Ectodermal cell (in vitro differentiated cells): ENCODE data around the gene PRKCZ.

Source experiments
- H3K27ac ChIP-seq: 2 replicates; pipeline ENCODE4 v1.7.0; 2013; ENCODE audit warnings: mild to moderate bottlenecking, low read depth, low read length; ENCODE audit not compliant: insufficient read depth, poor library complexity, severe bottlenecking
- H3K27me3 ChIP-seq: 2 replicates; pipeline ENCODE4 v1.7.0; 2013; ENCODE audit warnings: mild to moderate bottlenecking, low read length; ENCODE audit not compliant: insufficient read depth, control insufficient read depth, poor library complexity, severe bottlenecking
- H3K36me3 ChIP-seq: one replicate; pipeline ENCODE4 v1.7.0; 2013; ENCODE audit warnings: low read length; ENCODE audit not compliant: control insufficient read depth, insufficient read depth
- H3K4me1 ChIP-seq: one replicate; pipeline ENCODE4 v1.7.0; 2013; ENCODE audit warnings: low read length; ENCODE audit not compliant: control insufficient read depth, insufficient read depth
- H3K4me3 ChIP-seq: 2 replicates; pipeline ENCODE4 v1.7.0; 2013; ENCODE audit warnings: low read depth, low read length, control low read depth; ENCODE audit not compliant: insufficient read depth
- H3K9me3 ChIP-seq: 2 replicates; pipeline ENCODE4 v1.7.0; 2013; ENCODE audit warnings: mild to moderate bottlenecking, low read length, moderate library complexity; ENCODE audit not compliant: control insufficient read depth
- WGBS, 2 experiments: methylation state at CpG; one replicate each; pipeline ENCODE4 v1.1.7; 2013; ENCODE audit warnings: missing lambda C conversion rate in 2 of 2; 5-methylcytosine and 5-hydroxymethylcytosine counted together

PRKCZ gene

GRCh38 chr1:2053784-2054376 is 3.7 kb downstream of the PRKCZ start:
- Histone ChIP-seq H3K27me3 (peaks cover 33% of the 10 kb centered on the region), H3K27ac (no peak overlapping the region), H3K9me3 (no peaks in the 10 kb centered on the region), H3K36me3 (peaks cover 9% of the 10 kb centered on the region), H3K4me3 (no peak overlapping the region), H3K4me1 (no peaks in the 10 kb centered on the region)
- WGBS, 2 experiments = 95% methylated on average over 12 of the region's 12 CpGs

- peaks cover 26% of the 10 kb centered on the region for H3K27me3 ChIP-seq
- no peaks in the 10 kb centered on the region for H3K9me3 ChIP-seq
- no peak overlapping the region for H3K27ac ChIP-seq
- H3K36me3 ChIP-seq = peaks cover 9% of the 10 kb centered on the region
- 90 to 91% methylated on average over 22 of the region's 22 CpGs for WGBS, 2 experiments
- H3K4me1 ChIP-seq = no peaks in the 10 kb centered on the region
- H3K4me3 ChIP-seq = no peak overlapping the region
Observed at GRCh38 chr1:2054560-2054959, 4.3 kb downstream of the PRKCZ start.

GRCh38 chr1:2055911-2056575 is 5.8 kb downstream of the PRKCZ start:
- 95 to 96% methylated on average over 29 of the region's 29 CpGs for WGBS, 2 experiments
- H3K36me3 ChIP-seq = peaks cover 9% of the 10 kb centered on the region

DNA sequence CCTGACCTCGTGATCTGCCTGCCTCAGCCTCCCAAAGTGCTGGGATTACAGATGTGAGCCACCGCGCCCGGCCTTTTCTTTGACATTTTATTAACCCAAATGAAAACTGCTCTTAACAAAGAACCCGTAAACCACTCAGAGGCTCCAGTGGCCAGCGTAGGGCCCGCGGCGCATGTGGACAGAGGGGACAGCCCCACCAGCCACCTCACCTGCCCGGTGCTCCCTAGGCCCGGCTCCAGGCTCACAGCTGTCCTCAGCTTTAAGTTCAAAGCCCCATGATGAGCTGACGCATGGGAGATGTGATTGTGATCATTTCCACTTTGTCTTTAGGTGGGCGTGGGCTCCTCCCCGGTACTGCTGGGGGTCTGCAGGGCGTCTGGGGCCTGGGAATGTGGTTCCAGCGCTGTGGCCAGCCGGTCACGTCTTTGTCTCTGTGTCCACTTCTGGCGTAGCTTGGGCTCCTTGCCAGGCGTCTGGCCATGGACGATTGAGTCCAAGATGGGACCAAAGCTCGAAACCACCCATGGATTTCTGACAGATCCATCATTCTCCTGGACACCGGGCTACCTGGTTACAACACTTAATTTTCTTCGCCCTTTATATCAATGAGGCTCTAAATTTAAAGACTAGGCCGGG is 6.9 kb downstream of the PRKCZ start:
- peaks cover 9% of the 10 kb centered on the region for H3K36me3 ChIP-seq
- WGBS, 2 experiments = 94 to 96% methylated on average over 25 of the region's 25 CpGs
- H3K4me3 ChIP-seq = no peak overlapping the region
- H3K27ac ChIP-seq = no peak overlapping the region
- no peaks in the 10 kb centered on the region for H3K4me1 ChIP-seq
- H3K9me3 ChIP-seq = no peaks in the 10 kb centered on the region
- H3K27me3 ChIP-seq = peaks cover 1% of the 10 kb centered on the region

More at GRCh38 chr1:2055911-2056575, 5.8 kb downstream of the PRKCZ start:
- no peaks in the 10 kb centered on the region for H3K4me1 ChIP-seq
- no peaks in the 10 kb centered on the region for H3K9me3 ChIP-seq
- H3K27me3 ChIP-seq = peaks cover 12% of the 10 kb centered on the region
- H3K4me3 ChIP-seq = no peak overlapping the region
- no peak overlapping the region for H3K27ac ChIP-seq

DNA sequence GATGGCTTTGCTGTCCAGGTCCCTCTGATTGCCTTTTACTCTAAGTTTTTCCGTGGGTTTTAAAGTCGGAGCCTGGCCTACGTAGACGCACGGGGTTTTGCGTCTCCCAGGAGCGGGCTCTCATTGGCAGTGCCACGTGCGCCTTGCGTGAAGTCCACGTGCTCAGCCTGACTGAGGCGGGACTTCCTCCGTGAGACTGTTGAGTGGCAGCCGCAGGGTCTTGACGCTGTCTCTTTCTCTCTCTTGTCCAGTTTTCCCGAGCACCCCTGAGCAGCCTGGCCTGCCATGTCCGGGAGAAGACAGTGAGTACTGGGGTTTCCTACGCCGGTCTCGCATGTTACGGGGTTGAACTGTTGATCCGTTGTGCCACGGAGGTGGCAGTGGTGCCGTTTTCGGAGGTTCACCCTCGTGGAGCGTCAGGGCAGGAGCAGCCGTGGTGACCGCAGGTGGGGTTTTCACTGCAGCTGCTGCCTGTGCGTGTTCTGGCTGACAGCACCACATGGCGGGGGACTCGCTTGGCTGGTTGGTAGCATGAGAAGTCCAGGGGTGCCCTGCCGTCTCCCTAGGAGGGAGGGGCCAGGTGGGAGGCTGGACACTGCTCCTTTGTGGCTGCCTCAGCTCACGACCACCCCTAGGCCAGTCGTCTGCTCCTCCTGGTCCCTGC is 9.2 kb downstream of the PRKCZ start:
- no peaks in the 10 kb centered on the region for H3K9me3 ChIP-seq

DNA sequence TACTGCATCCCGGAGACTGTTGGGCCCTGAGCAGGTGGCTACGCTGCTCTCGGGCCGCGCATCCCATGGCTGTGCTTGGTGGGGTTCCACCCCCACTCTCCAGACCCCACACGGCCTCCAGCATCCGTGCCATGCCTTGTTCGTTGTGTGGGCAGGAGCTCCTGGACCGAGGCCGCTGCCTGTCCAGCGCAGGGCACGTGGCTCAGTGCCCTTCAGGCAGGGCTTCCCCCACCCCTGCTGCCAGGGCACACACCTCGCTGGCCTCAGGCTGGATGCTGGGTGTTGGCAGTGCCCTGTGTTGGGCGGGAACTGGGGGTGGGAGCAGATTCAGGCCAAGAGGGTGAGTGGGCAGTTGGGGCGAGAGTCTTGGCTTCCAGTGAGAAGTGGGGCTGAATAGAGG is 9.9 kb downstream of the PRKCZ start:
- no peaks in the 10 kb centered on the region for H3K27me3 ChIP-seq
- H3K4me3 ChIP-seq = no peak overlapping the region
- peaks cover 9% of the 10 kb centered on the region for H3K36me3 ChIP-seq
- no peaks in the 10 kb centered on the region for H3K4me1 ChIP-seq
- 95 to 96% methylated on average over 15 of the region's 15 CpGs for WGBS, 2 experiments
- no peaks in the 10 kb centered on the region for H3K9me3 ChIP-seq
- H3K27ac ChIP-seq = no peak overlapping the region

More for the DNA sequence above, 9.2 kb downstream of the PRKCZ start:
- Histone ChIP-seq H3K4me1 (no peaks in the 10 kb centered on the region), H3K27ac (no peak overlapping the region), H3K4me3 (no peak overlapping the region), H3K36me3 (peaks cover 9% of the 10 kb centered on the region), H3K27me3 (no peaks in the 10 kb centered on the region)
- WGBS, 2 experiments = 95% methylated on average over 35 of the region's 35 CpGs

DNA sequence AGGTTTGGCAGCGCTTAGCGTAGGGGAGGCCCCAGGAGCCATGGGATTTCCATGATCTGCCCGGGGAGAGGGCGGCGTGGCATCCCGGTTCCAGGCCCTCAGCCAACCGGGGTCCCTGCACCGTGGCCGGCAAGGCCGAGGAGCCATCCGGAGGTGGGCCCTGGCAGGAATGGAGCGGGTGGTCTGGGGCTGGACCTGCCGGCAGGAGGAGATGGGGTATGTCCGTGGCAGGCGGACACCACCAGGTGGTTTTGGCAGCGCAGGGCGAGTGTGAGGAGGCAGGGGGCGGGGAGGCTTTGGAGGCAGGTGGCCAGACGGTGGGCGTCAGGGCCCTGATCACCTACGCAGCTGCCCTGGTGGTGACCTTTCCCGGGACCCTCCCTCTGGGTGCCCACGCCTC is 10.3 kb downstream of the PRKCZ start:
- 95% methylated on average over 23 of the region's 23 CpGs for WGBS, 2 experiments
- H3K27ac ChIP-seq = no peak overlapping the region
- no peaks in the 10 kb centered on the region for H3K4me1 ChIP-seq
- H3K36me3 ChIP-seq = peaks cover 9% of the 10 kb centered on the region
- no peak overlapping the region for H3K4me3 ChIP-seq
- no peaks in the 10 kb centered on the region for H3K27me3 ChIP-seq
- H3K9me3 ChIP-seq = no peaks in the 10 kb centered on the region

GRCh38 chr1:2061065-2061778 is 11.0 kb downstream of the PRKCZ start:
- H3K4me1 ChIP-seq = no peaks in the 10 kb centered on the region
- H3K36me3 ChIP-seq = peaks cover 3% of the 10 kb centered on the region
- no peaks in the 10 kb centered on the region for H3K27me3 ChIP-seq
- H3K4me3 ChIP-seq = no peak overlapping the region
- H3K27ac ChIP-seq = no peak overlapping the region
- WGBS, 2 experiments = 90% methylated on average over 28 of the region's 28 CpGs
- H3K9me3 ChIP-seq = no peaks in the 10 kb centered on the region

DNA sequence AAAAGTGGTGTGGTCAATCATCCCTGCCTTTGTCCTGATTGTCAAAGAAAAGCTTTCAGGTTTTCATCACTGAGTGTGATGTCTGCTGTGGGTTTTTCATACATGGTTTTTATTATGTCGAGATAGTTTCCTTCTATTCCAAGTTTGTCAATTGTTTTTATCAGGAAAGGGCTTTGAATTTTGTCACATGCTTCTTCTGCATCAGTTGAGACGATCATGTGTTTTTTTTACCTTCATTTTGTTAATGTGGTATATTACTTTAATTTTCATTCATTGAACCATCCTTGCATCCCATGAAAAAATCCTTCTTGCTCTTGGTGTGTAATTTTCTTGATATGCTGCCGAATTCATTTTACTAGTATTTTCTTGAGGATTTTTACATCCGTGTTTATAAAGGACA is 15.5 kb downstream of the PRKCZ start:
- H3K4me3 ChIP-seq = no peak overlapping the region
- no peaks in the 10 kb centered on the region for H3K4me1 ChIP-seq
- no peak overlapping the region for H3K27ac ChIP-seq
- H3K27me3 ChIP-seq = no peaks in the 10 kb centered on the region
- 96 to 99% methylated on average over 3 of the region's 4 CpGs for WGBS, 2 experiments
- no peaks in the 10 kb centered on the region for H3K36me3 ChIP-seq
- H3K9me3 ChIP-seq = no peaks in the 10 kb centered on the region

- Histone ChIP-seq H3K27me3 (no peaks in the 10 kb centered on the region), H3K9me3 (no peaks in the 10 kb centered on the region), H3K4me1 (no peaks in the 10 kb centered on the region), H3K36me3 (no peaks in the 10 kb centered on the region), H3K4me3 (no peak overlapping the region), H3K27ac (no peak overlapping the region)
- WGBS, 2 experiments = 96% methylated on average over 21 of the region's 21 CpGs
Observed at GRCh38 chr1:2067393-2067792, 17.2 kb downstream of the PRKCZ start.
